Stimulated activated CD8-positive, alpha-beta memory T cell treated with anti-CD3 and anti-CD28 coated beads, Interleukin-2, amount 100 ng/mL, for 48 hours (primary cell): ENCODE measurements around the gene SLC22A4.
A peak's percentile ranks its signal among the peaks of the same experiment; 100 is the strongest.

Experiments
- DNase-seq, 2 donors: peaks; one replicate each; pipeline ENCODE4 v3.0.0-alpha.2; 2020; ENCODE audit warnings: low read depth in 2 of 2

The SLC22A4 gene

GRCh38 chr5:132275367-132276220, 18.6 kb upstream of the SLC22A4 start:
- no peak for DNase-seq

- DNase-seq: no peak
These were observed 16.9 kb upstream of the SLC22A4 start for GRCh38 chr5:132277256-132277655.

- DNase-seq: no peak
These were observed 16.0 kb upstream of the SLC22A4 start for GRCh38 chr5:132277971-132278853.

- DNase-seq: no peak
These were observed 14.4 kb upstream of the SLC22A4 start for GRCh38 chr5:132279801-132280200.

GRCh38 chr5:132280371-132281240, 13.6 kb upstream of the SLC22A4 start:
- DNase-seq: no peak

- DNase-seq: no peak
These were observed 12.2 kb upstream of the SLC22A4 start for GRCh38 chr5:132281856-132282614.

- DNase-seq: no peak
These were observed 10.7 kb upstream of the SLC22A4 start for GRCh38 chr5:132283423-132284043.

GRCh38 chr5:132289097-132289496, 5.1 kb upstream of the SLC22A4 start:
- DNase-seq: no peak

GRCh38 chr5:132291026-132291425, 3.2 kb upstream of the SLC22A4 start:
- DNase-seq: no peak

GRCh38 chr5:132293066-132293991, 865 bp upstream of the SLC22A4 start:
- peak; percentile 79 to 80 for DNase-seq

- peak; percentile 62 to 72 for DNase-seq
These were observed 722 bp downstream of the SLC22A4 start for GRCh38 chr5:132294728-132295504.

- DNase-seq: no peak
These were observed 1.6 kb downstream of the SLC22A4 start for GRCh38 chr5:132295505-132296411.

GRCh38 chr5:132296412-132297016, 2.3 kb downstream of the SLC22A4 start:
- DNase-seq: no peak

GRCh38 chr5:132297211-132297940, 3.2 kb downstream of the SLC22A4 start:
- no peak for DNase-seq

GRCh38 chr5:132298298-132299212, 4.4 kb downstream of the SLC22A4 start:
- DNase-seq: no peak
